Memory B cell (primary cell): ENCODE results near the gene POLE.

Source experiments
- ATAC-seq: fragments of 150-1000 bp; cut with Tn5 transposase; 2 replicates; pipeline ENCODE4 v1.10.0; 2021; ENCODE audit warnings: low read depth, mild to moderate bottlenecking, moderate library complexity
- DNase-seq, 2 donors: peaks; one replicate each; pipeline ENCODE4 v3.0.0; 2022; ENCODE audit warnings: low spot score in 2 of 2
- H3K27ac Mint-ChIP-seq: one replicate; pipeline ENCODE4 v1.8.0; 2022; ENCODE audit warnings: mild to moderate bottlenecking, moderate library complexity, mixed read lengths
- H3K27me3 Mint-ChIP-seq: one replicate; pipeline ENCODE4 v1.8.0; 2022; ENCODE audit warnings: mixed read lengths
- H3K36me3 Mint-ChIP-seq: one replicate; pipeline ENCODE4 v1.8.0; 2022; ENCODE audit warnings: mild to moderate bottlenecking, mixed read lengths
- H3K4me1 Mint-ChIP-seq: one replicate; pipeline ENCODE4 v1.8.0; 2022; ENCODE audit warnings: mixed read lengths
- H3K4me3 Mint-ChIP-seq: one replicate; pipeline ENCODE4 v1.8.0; 2022; ENCODE audit warnings: mild to moderate bottlenecking, moderate library complexity, mixed read lengths
- H3K9me3 Mint-ChIP-seq: one replicate; pipeline ENCODE4 v1.8.0; 2022; ENCODE audit warnings: mixed read lengths

Gene POLE

DNA sequence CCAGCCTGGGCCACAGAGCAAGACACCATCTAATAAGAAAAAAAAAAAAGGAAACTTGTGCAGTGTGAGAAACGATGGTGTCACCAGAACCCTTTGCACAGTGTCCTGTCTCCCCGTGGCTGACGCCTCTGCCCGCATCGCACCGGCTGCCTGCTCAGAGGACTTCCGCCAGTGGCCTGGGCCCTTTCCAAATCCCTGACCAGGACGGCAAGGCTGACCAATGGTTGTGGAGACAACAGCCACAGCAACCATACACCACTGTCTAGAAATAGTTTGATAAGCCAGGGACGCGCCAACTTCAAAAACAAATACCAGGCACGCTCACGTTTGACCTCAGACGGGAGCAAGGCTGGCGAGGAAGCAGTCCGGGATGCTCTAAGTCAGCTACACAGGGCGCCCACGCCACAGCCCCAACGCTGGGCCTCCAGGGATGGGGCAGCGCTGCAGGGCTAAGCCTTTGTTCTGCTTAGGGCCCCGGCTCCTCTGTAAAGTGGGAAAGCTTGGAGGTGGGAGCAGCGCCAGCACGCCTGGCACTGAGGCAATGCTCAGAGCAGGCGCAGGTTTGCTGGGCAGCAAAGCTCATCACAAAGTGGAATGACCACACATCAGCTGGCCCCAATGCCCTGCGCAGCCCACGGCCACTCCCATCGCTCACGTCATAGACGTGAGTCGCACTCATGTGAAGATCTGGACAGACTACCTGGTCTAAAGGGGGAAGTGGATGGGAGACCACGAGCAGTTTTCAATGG lies 36.0 kb upstream of the POLE start:
- Mint-ChIP-seq H3K27ac (no peak overlapping the region), H3K27me3 (no peaks in the 10 kb centered on the region)
- DNase-seq, result no peak

DNA sequence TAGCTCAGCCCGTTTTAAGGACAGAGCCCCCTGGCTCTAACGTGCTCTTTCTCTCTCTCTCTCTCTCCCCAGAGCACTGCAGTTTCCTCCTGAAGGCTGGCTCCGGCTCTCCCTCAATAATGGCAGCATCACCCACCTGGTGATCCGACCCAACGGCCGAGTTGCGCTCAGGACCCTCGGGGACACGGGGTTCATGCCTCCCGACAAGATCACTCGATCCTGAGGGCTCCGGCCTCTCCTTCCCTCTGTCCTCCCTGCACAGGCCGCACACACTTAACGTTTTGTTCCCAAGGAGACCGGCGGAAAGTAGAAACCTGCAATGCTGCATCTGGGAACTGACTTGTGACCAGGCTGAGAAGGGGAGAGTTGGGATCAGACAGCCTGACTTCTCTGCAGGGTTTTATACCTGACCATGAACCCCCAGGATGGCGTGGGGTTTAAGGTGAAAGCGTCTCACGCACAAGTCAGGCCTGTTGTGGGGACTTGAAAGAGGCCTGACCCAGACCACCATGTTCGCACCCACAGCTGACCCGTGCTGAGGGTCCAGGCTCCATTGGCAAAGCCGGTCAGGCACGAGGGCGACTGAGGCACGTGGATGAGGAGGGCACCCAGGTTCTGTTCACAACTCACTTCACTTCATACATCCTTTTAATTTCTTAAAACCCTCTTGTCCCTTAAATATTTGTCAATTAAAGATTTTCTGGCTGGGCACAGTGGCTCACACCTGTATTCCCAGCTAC lies 33.6 kb upstream of the POLE start:
- DNase-seq (no peak), ATAC-seq (no peak)
- Mint-ChIP-seq H3K9me3 (no peaks in the 10 kb centered on the region), H3K36me3 (peaks cover 24% of the 10 kb centered on the region), H3K27ac (no peak overlapping the region), H3K4me3 (no peak overlapping the region), H3K4me1 (peaks cover 2% of the 10 kb centered on the region), H3K27me3 (no peaks in the 10 kb centered on the region)

More for the DNA sequence above, 36.0 kb upstream of the POLE start:
- ATAC-seq, result no peak
- no peak overlapping the region for H3K4me3 Mint-ChIP-seq
- peaks cover 2% of the 10 kb centered on the region for H3K4me1 Mint-ChIP-seq
- peaks cover 21% of the 10 kb centered on the region for H3K36me3 Mint-ChIP-seq
- no peaks in the 10 kb centered on the region for H3K9me3 Mint-ChIP-seq

DNA sequence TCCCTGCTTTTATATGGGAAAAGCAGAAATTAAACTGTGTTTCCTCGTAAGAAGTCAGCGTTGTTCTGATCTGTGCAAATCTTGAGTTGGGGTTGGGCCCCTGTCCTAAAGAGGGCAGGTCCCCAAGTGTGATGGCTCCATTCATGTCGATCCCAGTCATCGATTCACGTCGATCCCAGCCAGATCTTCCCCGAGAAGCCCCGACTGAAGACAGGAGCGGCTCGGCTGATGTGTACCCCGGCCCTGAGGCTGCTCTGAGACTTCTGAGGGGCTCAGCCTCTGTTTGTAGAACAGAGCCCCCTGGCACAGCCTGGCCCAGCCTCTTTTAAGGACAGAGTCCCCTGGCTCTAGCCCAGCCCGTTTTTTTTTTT lies 32.8 kb upstream of the POLE start:
- Mint-ChIP-seq H3K27ac (no peak overlapping the region), H3K4me3 (no peak overlapping the region), H3K9me3 (no peaks in the 10 kb centered on the region), H3K27me3 (no peaks in the 10 kb centered on the region), H3K4me1 (peaks cover 2% of the 10 kb centered on the region), H3K36me3 (peaks cover 24% of the 10 kb centered on the region)
- ATAC-seq (no peak), DNase-seq (no peak)

DNA sequence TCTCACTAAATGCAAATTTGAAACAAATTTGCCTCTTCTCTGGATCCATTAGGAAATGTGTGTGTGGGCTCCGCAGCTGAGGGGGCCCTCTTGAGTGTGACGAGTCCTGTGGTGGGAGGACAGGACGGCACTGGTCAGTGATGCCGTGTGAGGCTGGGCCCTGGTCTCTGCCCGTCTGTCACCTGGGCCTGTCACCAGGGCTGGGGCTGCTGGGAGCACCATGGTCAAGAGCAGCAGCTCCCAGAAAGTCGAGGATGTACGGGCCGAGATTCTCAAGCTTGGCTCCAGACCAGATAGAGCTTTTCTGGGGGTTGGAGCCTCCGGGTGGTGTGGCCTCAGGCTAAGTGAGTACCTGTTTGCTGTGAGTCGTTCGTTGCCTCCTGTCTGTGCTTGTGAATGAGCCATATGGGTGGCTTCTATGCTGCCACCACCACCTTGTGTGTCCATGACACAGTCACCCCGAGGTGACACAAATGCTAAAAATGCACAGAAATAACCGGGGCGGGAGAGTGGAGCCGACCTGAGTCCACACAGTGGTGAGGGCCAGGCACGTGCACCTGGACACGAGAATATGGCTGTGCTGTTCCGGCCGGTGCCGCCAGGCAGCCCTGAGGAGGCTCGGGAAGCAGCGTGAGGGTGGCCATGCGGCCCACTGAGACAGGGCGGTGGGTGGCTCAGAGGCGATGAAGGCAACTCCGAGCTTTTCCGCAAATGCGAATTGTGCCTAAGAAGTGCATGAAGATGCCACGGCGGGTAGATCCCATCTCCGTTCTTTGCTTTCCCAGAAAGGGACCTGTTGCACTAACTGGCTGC lies 32.2 kb upstream of the POLE start:
- DNase-seq (no peak), ATAC-seq (no peak)
- Mint-ChIP-seq H3K4me3 (no peak overlapping the region), H3K4me1 (peaks cover 4% of the 10 kb centered on the region), H3K27ac (no peak overlapping the region), H3K36me3 (peaks cover 23% of the 10 kb centered on the region), H3K9me3 (no peaks in the 10 kb centered on the region), H3K27me3 (no peaks in the 10 kb centered on the region)

DNA sequence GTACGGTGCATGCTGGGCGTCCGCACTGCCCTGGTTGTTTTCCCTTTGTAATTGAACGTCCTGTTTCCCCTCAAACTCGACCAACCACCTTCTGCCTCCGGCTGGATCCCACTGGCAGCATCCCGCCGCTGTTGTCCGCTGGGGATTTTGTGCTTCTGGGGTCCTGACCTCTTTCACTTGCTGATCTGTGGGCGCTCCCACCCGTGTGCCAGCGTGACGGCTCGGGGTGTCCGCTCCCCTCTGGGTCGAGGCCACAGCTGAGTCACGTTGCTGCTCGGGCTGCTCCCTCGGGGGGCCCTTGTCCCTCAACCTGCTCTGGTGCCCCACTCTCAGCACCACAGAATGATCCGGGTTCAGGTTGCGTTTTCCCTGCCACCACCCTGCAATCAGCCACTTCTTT lies 31.5 kb upstream of the POLE start:
- H3K4me1 Mint-ChIP-seq, result peaks cover 2% of the 10 kb centered on the region
- no peaks in the 10 kb centered on the region for H3K27me3 Mint-ChIP-seq
- no peak overlapping the region for H3K27ac Mint-ChIP-seq
- H3K4me3 Mint-ChIP-seq, result no peak overlapping the region
- no peak for DNase-seq
- ATAC-seq, result no peak
- peaks cover 20% of the 10 kb centered on the region for H3K36me3 Mint-ChIP-seq
- H3K9me3 Mint-ChIP-seq, result no peaks in the 10 kb centered on the region

DNA sequence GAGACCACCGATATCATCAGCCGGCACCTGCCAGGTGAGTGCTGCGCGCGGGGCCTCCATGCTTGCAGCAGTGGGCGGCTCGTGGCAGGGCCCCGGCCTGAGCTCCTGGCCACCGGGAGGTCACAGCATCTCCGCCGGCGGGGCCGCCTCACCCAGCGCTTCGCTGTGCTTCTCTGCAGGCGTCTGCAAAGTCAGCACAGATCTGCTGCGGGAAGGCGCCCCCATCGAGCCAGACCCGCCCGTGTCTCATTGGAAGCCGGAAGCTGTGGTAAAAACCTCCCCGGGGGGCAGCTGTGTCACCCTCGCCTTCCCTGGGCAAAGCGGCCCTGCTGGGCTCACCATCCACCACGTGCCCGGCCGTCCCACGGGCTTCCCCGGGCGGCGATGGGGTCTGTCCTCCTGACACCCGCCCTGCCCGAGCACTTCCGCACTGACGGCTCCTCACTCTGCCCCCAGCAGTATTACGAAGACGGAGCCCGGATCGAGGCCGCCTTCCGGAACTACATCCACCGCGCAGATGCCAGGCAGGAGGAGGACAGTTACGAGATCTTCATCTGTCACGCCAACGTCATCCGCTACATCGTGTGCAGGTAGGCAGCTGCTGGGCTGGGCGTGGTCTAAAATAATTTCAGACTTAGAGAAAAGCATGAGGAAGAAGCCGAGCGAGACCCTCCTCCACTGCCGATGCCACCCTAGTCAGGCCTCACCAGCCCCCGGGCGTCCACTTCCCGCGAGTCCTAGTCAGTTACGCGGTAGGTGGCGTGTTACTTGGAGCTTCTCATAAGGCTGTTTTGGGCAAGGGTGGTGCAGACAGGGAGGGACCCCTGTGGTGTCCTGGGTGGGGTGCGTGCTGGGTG lies 30.6 kb upstream of the POLE start:
- Mint-ChIP-seq H3K4me1 (peaks cover 6% of the 10 kb centered on the region), H3K4me3 (no peak overlapping the region), H3K36me3 (peaks cover 18% of the 10 kb centered on the region), H3K27me3 (no peaks in the 10 kb centered on the region), H3K9me3 (no peaks in the 10 kb centered on the region), H3K27ac (no peak overlapping the region)
- DNase-seq (no peak), ATAC-seq (no peak)

DNA sequence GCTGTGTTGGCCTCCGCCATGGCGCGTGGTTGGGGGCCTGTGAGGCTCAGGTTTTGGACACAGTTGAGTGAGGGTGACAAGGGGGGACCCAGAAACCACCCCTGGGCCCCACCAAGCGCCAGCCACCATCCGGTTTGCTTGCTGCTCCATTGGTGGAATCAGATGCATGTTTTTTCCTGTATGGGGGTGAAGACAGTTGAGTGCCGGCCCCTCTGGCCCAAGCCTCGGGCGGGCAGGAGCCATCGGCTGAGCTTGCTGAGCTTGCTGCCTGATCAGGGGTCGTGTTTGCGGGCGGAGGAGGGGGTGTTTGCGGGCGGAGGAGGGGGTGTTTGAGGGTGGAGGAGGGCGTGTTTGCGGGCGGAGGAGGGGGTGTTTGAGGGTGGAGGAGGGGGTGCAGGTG lies 29.9 kb upstream of the POLE start:
- no peaks in the 10 kb centered on the region for H3K9me3 Mint-ChIP-seq
- peaks cover 18% of the 10 kb centered on the region for H3K36me3 Mint-ChIP-seq
- no peak overlapping the region for H3K27ac Mint-ChIP-seq
- no peaks in the 10 kb centered on the region for H3K27me3 Mint-ChIP-seq
- DNase-seq (no peak), ATAC-seq (no peak)
- peaks cover 10% of the 10 kb centered on the region for H3K4me1 Mint-ChIP-seq
- H3K4me3 Mint-ChIP-seq, result no peak overlapping the region

DNA sequence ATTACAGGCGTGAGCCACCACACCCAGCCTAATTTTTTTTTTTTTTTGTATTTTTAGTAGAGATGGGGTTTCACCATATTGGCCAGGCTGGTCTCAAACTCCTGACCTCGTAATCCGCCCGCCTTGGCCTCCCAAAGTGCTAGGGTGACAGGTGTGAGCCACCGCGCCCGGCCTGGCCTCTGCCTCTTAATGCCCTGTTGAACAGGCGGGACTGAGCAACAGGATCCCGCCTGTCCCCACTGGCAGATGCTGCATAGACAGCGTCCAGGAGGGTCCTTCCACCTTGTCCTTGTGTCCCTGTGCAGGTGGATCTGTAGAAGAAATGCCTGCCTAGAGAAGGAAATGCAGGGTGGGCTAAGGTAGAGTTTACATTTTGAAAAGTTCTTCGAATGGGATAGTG lies 29.2 kb upstream of the POLE start:
- H3K27me3 Mint-ChIP-seq, result no peaks in the 10 kb centered on the region
- peaks cover 10% of the 10 kb centered on the region for H3K4me1 Mint-ChIP-seq

DNA sequence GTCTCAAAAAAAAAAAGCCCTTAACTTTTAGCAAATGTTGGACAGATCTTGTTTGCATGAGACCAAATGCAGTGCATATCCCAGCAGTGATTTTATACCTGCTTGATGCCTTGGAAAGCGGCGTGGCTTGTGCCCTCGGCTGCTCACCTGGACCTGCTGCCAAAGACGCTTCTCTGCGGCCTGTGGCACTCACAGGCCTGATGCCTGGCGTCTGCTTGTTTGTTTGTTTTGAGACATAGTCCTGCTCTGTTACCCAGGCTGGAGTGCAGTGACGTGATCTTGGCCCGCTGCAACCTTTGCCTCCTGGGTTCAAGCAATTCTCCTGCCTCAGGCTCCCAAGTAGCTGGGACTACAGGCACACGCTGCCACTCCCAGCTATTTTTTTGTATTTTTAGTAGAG lies 28.7 kb upstream of the POLE start:
- Mint-ChIP-seq H3K27me3 (no peaks in the 10 kb centered on the region), H3K4me1 (peaks cover 10% of the 10 kb centered on the region), H3K4me3 (no peak overlapping the region), H3K9me3 (no peaks in the 10 kb centered on the region), H3K36me3 (peaks cover 18% of the 10 kb centered on the region), H3K27ac (no peak overlapping the region)
- DNase-seq, result no peak
- ATAC-seq, result no peak

More for the DNA sequence above, 29.2 kb upstream of the POLE start:
- H3K36me3 Mint-ChIP-seq, result peaks cover 18% of the 10 kb centered on the region
- H3K9me3 Mint-ChIP-seq, result no peaks in the 10 kb centered on the region
- DNase-seq (no peak), ATAC-seq (no peak)
- H3K4me3 Mint-ChIP-seq, result no peak overlapping the region
- H3K27ac Mint-ChIP-seq, result no peak overlapping the region

DNA sequence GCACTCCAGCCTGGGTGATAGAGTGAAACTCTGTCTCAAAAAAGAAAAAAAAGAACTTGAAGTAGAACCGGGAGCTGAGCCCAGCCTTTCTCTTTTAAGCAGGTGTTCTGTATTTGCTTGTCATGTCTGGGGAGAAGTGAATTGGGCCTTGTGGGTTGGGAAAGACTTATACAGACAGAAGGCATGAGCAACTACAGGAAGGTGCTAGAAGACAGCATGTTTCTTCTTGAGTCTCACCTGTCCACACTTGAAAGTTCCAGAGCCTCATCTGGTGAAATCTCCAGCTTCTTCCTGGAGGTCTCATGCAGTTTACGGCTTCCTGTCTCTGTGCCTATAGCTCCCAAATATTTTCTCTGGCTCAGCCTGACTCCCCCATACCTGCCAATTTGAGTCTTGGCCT lies 26.0 kb upstream of the POLE start:
- Mint-ChIP-seq H3K4me1 (peaks cover 13% of the 10 kb centered on the region), H3K36me3 (peaks cover 8% of the 10 kb centered on the region), H3K4me3 (no peak overlapping the region), H3K27ac (no peak overlapping the region), H3K27me3 (no peaks in the 10 kb centered on the region), H3K9me3 (peaks cover 3% of the 10 kb centered on the region)
- ATAC-seq (no peak), DNase-seq (no peak)

DNA sequence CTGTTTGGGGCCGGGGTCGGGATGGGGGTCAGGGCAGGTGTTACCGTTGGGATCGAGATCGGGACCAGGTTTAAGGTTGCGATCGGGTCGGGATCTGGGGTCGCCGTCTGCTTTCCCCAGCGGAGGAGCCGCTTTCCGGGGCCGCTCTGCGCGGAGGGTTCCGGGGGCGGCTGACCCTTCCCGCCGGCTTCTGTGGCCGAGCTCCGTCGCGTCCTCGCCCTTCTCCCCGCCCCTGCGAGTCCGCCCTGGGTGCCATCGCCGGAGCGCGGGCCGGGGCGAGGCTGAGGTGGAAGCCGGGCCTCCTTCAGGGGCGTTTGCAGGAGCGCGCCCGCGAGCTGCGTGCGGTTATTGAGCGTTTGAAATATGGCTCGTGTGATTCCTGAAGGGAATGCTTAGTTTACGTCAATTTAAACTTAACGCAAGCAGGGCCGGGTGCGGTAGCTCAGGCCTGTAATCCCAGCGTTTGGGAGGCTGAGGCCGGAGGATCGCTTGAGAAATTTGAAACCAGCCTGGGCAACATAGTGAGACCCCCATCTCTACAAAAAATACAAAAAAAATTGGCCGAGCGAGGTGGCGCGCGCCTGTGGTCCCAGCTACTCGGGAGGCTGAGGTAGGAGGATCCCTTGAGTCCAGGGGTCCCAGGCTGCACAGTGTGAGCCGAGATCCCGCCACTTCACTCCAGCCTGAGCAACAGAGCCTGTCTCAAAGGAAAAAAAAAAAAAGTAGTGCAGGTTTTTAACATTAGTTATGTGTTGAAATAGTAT lies 24.1 kb upstream of the POLE start:
- ATAC-seq (no peak), DNase-seq (peak in 1 of 2 donors; percentile 41)
- H3K27me3 Mint-ChIP-seq, result no peaks in the 10 kb centered on the region
- no peak overlapping the region for H3K27ac Mint-ChIP-seq
- peaks cover 13% of the 10 kb centered on the region for H3K4me1 Mint-ChIP-seq
- peaks cover 10% of the 10 kb centered on the region for H3K36me3 Mint-ChIP-seq
- peaks cover 9% of the 10 kb centered on the region for H3K9me3 Mint-ChIP-seq
- H3K4me3 Mint-ChIP-seq, result peak overlapping the region; percentile 95

DNA sequence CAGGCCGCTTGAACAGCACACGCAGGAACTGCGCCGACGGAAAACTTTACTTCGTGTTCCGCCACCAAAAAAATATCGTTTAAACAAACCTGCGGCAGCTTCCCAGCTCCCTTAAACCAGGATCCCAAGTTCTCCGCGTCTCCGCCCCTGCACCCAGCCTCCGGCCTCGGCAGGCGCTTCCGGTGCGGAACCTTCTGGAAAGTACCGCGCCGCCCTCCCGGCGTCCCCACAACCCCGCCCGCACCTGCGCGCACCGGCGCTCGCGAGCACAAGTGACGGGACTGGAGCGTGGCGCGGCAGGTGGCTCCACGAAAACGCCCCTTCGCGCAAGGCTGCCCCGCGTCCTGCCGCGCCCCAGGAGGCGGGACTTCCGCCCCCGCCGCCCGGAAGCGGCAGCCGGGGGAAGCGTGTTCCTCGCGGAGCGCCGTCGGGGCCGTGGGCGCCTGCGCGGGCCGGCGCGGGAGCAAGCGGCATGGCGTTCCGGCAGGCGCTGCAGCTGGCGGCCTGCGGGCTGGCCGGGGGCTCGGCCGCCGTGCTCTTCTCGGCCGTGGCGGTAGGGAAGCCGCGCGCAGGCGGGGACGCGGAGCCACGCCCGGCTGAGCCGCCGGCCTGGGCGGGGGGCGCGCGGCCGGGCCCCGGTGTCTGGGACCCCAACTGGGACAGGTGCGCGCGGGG lies 23.4 kb upstream of the POLE start, which contains the start of gene PGAM5:
TSS of gene PGAM5 (plus strand) at position 438 of the 675 bp plus-strand sequence. CDS start at position 473, 35 bp downstream.
- H3K27me3 Mint-ChIP-seq, result no peaks in the 10 kb centered on the region
- peak; percentile 90 to 93 for DNase-seq
- H3K4me3 Mint-ChIP-seq, result peak within 1 kb of the TSS; percentile 95
- peak within 1 kb of the TSS; percentile 98 for H3K27ac Mint-ChIP-seq
- H3K36me3 Mint-ChIP-seq, result peaks cover 10% of the 10 kb centered on the region
- H3K4me1 Mint-ChIP-seq, result peaks cover 13% of the 10 kb centered on the region
- ATAC-seq, result peak; percentile 95
- peaks cover 9% of the 10 kb centered on the region for H3K9me3 Mint-ChIP-seq
